Neutrophil (primary cell): Measurements from ENCODE around the gene GXYLT2.

Source experiments
- H3K27ac ChIP-seq: fragments of 200-600 bp; sonication (generic); 2 replicates; pipeline ENCODE4 v1.5.1; 2016; ENCODE audit warnings: mild to moderate bottlenecking, moderate library complexity
- H3K27me3 ChIP-seq: fragments of 200-600 bp; sonication (generic); 2 replicates; pipeline ENCODE4 v1.6.0; 2016; ENCODE audit warnings: mild to moderate bottlenecking
- H3K36me3 ChIP-seq: fragments of 200-600 bp; sonication (generic); 2 replicates; pipeline ENCODE4 v1.5.1; 2017
- H3K4me1 ChIP-seq, 2 experiments: fragments of 200-600 bp in 1 of 2; sonication (generic) in 1 of 2; 1 replicate in 1 of 2; 2 replicates in 1 of 2; pipeline versions ENCODE4 v1.5.1 to v1.6.1; 2013 to 2016; ENCODE audit warnings: low read depth in 1 of 2, low read length in 1 of 2, mild to moderate bottlenecking in 1 of 2, moderate library complexity in 1 of 2; ENCODE audit not compliant: control insufficient read depth in 1 of 2, insufficient read depth in 1 of 2
- H3K4me3 ChIP-seq, 2 experiments: fragments of 200-600 bp in 1 of 2; sonication (generic) in 1 of 2; 1 replicate in 1 of 2; 2 replicates in 1 of 2; pipeline ENCODE4 v1.5.1; 2013 to 2016; ENCODE audit warnings: low read depth in 1 of 2, low read length in 1 of 2, mild to moderate bottlenecking in 1 of 2, moderate library complexity in 1 of 2
- H3K9me3 ChIP-seq: fragments of 200-600 bp; sonication (generic); 2 replicates; pipeline ENCODE4 v1.5.1; 2016
- TF ChIP-seq, protein P1 (sequence below): fragments of 200-600 bp; sonication (generic); IDR thresholded peaks from 2 replicates; pipeline ENCODE4 v1.5.1; 2016; ENCODE audit warnings: antibody characterized with exemption

GXYLT2 gene

DNA sequence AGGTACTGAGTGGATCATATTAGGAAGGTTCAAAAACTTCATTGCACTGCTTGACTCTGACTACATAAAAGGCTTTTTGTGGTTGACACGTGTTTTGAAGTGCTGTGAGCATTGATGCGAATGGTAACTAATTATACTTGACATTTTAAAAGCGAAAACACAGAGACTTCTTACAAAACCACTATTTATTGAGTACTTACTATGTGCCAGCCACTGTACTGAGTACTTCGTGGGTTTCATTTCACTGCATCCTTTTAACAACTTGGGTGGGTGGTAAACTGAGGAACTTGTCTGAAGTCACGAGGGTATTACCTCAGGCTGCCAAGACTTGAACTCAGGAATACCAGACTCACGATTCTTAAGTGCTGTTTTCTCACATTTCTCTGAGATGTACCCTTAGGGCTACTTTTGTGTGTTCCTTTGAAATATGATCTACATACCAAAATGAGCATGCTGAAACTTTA lies 63.4 kb downstream of the GXYLT2 start:
- H3K36me3 ChIP-seq = no peaks in the 10 kb centered on the region
- H3K4me3 ChIP-seq = no peak overlapping the region
- no peaks in the 10 kb centered on the region for H3K9me3 ChIP-seq
- no peak overlapping the region for H3K27ac ChIP-seq
- no peaks in the 10 kb centered on the region for H3K27me3 ChIP-seq
- H3K4me1 ChIP-seq = peaks cover 17 to 19% of the 10 kb centered on the region in 2 experiments
- TF ChIP-seq, protein P1, sequence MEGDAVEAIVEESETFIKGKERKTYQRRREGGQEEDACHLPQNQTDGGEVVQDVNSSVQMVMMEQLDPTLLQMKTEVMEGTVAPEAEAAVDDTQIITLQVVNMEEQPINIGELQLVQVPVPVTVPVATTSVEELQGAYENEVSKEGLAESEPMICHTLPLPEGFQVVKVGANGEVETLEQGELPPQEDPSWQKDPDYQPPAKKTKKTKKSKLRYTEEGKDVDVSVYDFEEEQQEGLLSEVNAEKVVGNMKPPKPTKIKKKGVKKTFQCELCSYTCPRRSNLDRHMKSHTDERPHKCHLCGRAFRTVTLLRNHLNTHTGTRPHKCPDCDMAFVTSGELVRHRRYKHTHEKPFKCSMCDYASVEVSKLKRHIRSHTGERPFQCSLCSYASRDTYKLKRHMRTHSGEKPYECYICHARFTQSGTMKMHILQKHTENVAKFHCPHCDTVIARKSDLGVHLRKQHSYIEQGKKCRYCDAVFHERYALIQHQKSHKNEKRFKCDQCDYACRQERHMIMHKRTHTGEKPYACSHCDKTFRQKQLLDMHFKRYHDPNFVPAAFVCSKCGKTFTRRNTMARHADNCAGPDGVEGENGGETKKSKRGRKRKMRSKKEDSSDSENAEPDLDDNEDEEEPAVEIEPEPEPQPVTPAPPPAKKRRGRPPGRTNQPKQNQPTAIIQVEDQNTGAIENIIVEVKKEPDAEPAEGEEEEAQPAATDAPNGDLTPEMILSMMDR = no peak

DNA sequence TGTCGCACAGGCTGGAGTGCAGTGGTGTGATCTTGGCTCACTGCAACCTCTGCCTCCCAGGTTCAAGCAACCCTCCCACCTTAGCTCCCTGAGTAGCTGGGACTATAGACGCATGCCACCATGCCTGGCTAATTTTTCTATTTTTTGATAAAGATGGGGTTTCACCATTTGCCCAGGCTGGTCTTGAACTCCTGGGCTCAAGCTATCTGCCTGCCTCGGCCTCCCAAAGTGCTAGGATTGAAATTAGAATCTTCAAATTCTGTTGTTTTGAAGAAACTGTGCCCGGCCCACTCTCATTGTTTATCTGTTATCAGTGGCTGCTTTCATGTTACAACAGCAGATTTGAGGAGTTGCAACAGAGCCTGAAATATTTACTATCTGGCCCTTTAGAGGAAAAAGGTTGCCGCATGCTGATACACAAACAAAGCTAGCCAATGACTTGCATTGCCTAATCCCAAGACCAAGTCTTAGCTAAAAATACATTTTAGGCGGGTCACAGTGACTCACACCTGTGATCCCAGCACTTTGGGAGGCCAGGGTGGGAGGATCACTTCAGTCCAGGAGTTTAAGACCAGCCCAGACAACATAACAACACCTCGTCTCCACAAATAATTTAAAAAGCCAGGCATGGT lies 65.6 kb downstream of the GXYLT2 start:
- TF ChIP-seq, protein P1 = no peak
- Histone ChIP-seq H3K36me3 (no peaks in the 10 kb centered on the region), H3K9me3 (no peaks in the 10 kb centered on the region), H3K27ac (peak overlapping the region; percentile 20), H3K27me3 (no peaks in the 10 kb centered on the region), H3K4me3 (no peak overlapping the region), H3K4me1 (peaks cover 17 to 19% of the 10 kb centered on the region in 2 experiments)

DNA sequence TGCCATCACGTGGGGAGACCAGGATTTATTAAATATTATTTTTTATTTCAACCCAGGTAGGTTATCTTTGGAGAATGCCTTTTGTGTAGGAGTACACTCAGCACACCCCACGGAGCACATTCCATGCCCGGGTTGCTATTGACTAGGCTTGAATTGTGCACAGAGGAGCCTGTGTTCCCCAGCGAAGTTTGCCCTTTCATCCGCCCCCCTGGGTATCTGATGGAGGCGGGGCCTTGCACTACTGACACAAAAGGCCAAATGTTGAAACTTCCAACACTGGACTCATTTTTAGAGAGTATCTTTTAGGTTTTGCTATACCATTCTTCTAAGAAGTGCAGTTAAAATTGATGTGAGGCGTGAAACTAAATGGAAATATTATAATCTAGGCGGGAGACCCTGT lies 69.5 kb downstream of the GXYLT2 start:
- peaks cover 17 to 19% of the 10 kb centered on the region in 2 experiments for H3K4me1 ChIP-seq
- no peak overlapping the region for H3K27ac ChIP-seq
- TF ChIP-seq, protein P1 = no peak
- H3K9me3 ChIP-seq = no peaks in the 10 kb centered on the region
- no peaks in the 10 kb centered on the region for H3K27me3 ChIP-seq
- no peaks in the 10 kb centered on the region for H3K36me3 ChIP-seq
- H3K4me3 ChIP-seq = no peak overlapping the region

DNA sequence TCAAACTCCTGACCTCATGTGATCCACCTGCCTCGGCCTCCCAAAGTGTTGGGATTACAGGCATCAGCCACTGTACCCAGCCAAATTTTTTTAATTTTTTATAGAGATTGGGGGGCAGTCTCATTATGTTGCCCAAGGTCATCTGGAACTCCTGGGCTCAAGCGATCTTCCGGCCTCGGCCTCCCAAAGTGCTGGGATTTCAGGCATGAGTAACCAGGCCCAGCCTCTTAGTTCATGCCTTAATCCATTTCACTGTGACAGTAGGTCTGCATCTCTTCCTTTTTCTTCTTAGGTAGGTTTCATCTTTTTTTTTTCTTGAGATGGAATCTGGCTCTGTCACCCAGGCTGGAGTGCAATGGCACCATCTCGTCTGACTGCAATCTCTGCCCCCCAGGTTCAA lies 71.5 kb downstream of the GXYLT2 start:
- Histone ChIP-seq H3K36me3 (no peaks in the 10 kb centered on the region), H3K27ac (no peak overlapping the region), H3K4me3 (no peak overlapping the region), H3K4me1 (no peaks in the 10 kb centered on the region), H3K9me3 (no peaks in the 10 kb centered on the region), H3K27me3 (no peaks in the 10 kb centered on the region)
- TF ChIP-seq, protein P1 = no peak

DNA sequence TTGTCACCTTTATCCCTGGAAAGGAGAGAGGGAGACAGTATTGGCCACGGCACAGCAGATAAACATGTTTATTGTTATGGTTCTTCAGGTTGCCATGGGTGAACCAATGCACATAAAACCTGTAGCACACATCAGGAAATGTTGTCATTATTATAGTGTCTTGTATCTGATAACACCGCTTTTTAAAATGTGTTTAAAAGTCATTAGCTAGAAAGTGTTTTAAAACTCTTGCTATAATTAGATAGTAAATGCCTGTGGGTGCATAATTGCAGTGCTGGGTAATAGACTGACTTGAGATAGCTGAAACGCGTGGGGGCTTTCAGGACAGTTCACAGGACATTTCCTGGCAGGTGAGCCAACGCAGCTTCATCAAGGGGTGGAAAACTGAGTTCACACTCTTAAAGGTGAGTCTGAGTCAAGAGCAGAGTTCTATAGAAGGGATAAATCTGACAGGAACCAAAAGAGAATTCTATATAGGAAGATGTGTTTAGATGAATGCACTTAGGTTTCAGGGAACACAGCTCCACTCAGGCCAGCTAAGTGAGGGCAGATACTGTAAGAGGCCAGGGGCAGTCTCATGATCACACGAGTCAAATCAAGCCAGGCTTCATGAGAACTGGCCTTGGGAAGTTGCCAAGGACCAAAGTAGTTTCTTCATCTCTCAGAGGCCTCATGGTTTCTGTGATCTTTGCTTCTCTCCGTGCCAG lies 73.1 kb downstream of the GXYLT2 start:
- H3K27ac ChIP-seq = no peak overlapping the region
- H3K9me3 ChIP-seq = no peaks in the 10 kb centered on the region
- no peaks in the 10 kb centered on the region for H3K4me1 ChIP-seq
- H3K4me3 ChIP-seq = no peak overlapping the region
- no peaks in the 10 kb centered on the region for H3K27me3 ChIP-seq
- TF ChIP-seq, protein P1 = no peak
- H3K36me3 ChIP-seq = no peaks in the 10 kb centered on the region
